Measurements from ENCODE around the gene LARP4. TPM values are rescaled to one million over a fixed set of nuclear protein-coding genes. Genes with fewer than 3 reads are reported as not detected.

Gene LARP4
- total and polyA plus RNA-seq, 9 of the 15 experiments (the other 6 are each of a cell fraction or from before 2014, with no cell fraction given) = 31.6 to 84.5 (median 52.4) TPM

DNA sequence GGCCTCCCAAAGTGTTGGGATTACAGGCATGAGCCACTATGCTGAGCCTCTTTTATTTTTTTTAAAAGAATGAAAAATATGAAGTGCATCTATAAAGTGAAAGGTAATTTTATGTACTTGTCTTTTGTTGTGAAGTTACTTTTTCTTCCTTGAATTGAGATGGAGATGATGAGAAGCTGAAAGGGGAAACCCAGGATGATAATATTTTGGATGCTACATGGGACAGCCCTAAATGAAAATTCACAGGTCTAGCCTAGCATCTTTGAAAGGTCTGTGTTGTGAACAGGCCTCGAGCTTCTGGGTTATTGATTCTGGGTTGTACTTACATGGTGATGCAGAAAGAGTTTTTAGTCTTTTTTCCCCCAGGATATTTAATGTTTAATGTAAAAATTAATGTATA lies 118.7 kb downstream of the LARP4 start:
- ChIA-PET POLR2A (interaction anchor here (0.7 kb wide), 1 partner anchor 13 kb away, joined by 3 read pairs; no protein-coding TSS in a partner anchor), CTCF (ENCODE audit: low intra/inter-chr PET ratio) (interaction anchor here (0.6 kb wide), 1 partner anchor 12 kb away, joined by 3 read pairs; no protein-coding TSS in a partner anchor)
- TF ChIP-seq RBM25 (IDR thresholded peaks at IDR 0.05; ENCODE audit: low read depth, low read length, severe bottlenecking) (peak; percentile 17), ZNF140 (CRISPR knock-in tag; IDR thresholded peaks at IDR 0.05) (no peak), HMGN3 (IDR thresholded peaks at IDR 0.05; ENCODE audit: borderline replicate concordance, extremely low read depth, insufficient read length, low read depth, low read length) (no peak), XRCC4 (IDR thresholded peaks at IDR 0.05; ENCODE audit: extremely low read depth, insufficient read depth, insufficient read length) (no peak), ZNF785 (CRISPR knock-in tag; IDR thresholded peaks at IDR 0.05) (no peak), SAP30 (IDR thresholded peaks at IDR 0.05; ENCODE audit: borderline replicate concordance, insufficient read depth, low read depth, low read length, poor library complexity, severe bottlenecking) (no peak)
- TF ChIP-seq, protein P1, sequence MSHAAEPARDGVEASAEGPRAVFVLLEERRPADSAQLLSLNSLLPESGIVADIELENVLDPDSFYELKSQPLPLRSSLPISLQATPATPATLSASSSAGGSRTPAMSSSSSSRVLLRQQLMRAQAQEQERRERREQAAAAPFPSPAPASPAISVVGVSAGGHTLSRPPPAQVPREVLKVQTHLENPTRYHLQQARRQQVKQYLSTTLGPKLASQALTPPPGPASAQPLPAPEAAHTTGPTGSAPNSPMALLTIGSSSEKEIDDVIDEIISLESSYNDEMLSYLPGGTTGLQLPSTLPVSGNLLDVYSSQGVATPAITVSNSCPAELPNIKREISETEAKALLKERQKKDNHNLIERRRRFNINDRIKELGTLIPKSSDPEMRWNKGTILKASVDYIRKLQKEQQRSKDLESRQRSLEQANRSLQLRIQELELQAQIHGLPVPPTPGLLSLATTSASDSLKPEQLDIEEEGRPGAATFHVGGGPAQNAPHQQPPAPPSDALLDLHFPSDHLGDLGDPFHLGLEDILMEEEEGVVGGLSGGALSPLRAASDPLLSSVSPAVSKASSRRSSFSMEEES (CRISPR knock-in tag; IDR thresholded peaks at IDR 0.05) = no peak
- Histone ChIP-seq H3K27me3 (ENCODE audit: control insufficient read depth in 2 of 2, insufficient read depth in 2 of 2, low read length in 2 of 2) (no peaks in the 10 kb centered on the region), H3K27ac (ENCODE audit: extremely low read depth, low read depth, low read length) (no peak overlapping the region), H3K4me2 (ENCODE audit: insufficient read depth, low read length) (no peak overlapping the region), H2AFZ (ENCODE audit: low read depth, low read length) (no peak overlapping the region), H3K9me3 (replicated peaks; ENCODE audit: control insufficient read depth, insufficient read depth, low read depth, low read length) (no peaks in the 10 kb centered on the region), H3K9ac (ENCODE audit: insufficient read depth in 1 of 2, low read depth in 2 of 2, low read length in 2 of 2) (no peak overlapping the region), H3K79me2 (ENCODE audit: control insufficient read depth, insufficient read depth, low read length) (peaks cover 72% of the 10 kb centered on the region), H4K20me1 (replicated peaks; ENCODE audit: control insufficient read depth, insufficient read depth, low read length) (no peaks in the 10 kb centered on the region), H3K36me3 (ENCODE audit: control insufficient read depth, insufficient read depth, low read length) (0 out of 3 replicates have a peak, but pooled peaks cover 5% of the 10 kb centered on the region), H3K4me3 (no peak overlapping the region), H3K9me1 (ENCODE audit: control insufficient read depth, insufficient read depth, low read length) (no peaks in the 10 kb centered on the region), H3K4me1 (replicated peaks in 1 of 2; ENCODE audit: control insufficient read depth in 2 of 2, insufficient read depth in 2 of 2, low read length in 2 of 2) (peaks cover 8 to 27% of the 10 kb centered on the region in 2 experiments)
- intact Hi-C loops (cut with micrococcal nuclease) (no loop called here), in situ Hi-C loops (cut with MboI) (no loop called here)
- DNase-seq (ENCODE audit: extremely low read depth in 1 of 4, low spot score in 3 of 4) (no peak), FAIRE-seq (no peak), ATAC-seq (no peak)
- 87% methylated on average over 1 of the region's 1 CpG for WGBS (ENCODE audit: insufficient coverage, low coverage, missing lambda C conversion rate)
- BruUV-seq (replicated peaks) = no TSS peak
